K562 treated with DMSO at 1 percent for 4 hours (cell line): Measurements from ENCODE around the gene MTF2. TPM values are rescaled to one million over a fixed set of nuclear protein-coding genes. Genes with fewer than 3 reads are reported as not detected.

Experiments used
- total RNA-seq: library from RNA; unstranded; fragments of 300-600 nt; gene quantifications from 2 replicates; pipeline ENCODE4 v1.2.3, GENCODE V29; 2022; ENCODE audit not compliant: insufficient read depth

Gene MTF2
- total RNA-seq, result 21.5 and 23.0 TPM in 2 replicates

GRCh38 chr1:93078986-93079654 is at the start of gene MTF2:
TSS of gene MTF2 (plus strand) at chr1:93079283. CDS start at chr1:93079527, 244 bp downstream.

GRCh38 chr1:93179886-93180722 is 101.0 kb downstream of the MTF2 start, which contains the start of gene TMED5:
TSS of gene TMED5 (minus strand) at chr1:93180413. CDS start at chr1:93180242, 171 bp downstream.

GRCh38 chr1:93180723-93181613 is 101.9 kb downstream of the MTF2 start, which contains the start of gene CCDC18:
TSS of gene CCDC18 (plus strand) at chr1:93180724. CDS start at chr1:93183362, 2,638 bp downstream.

Other genes starting within 250 kb of the MTF2 start
- 3,282 and 3,296 TPM in 2 replicates for gene RPL5, start 247.2 kb upstream of the MTF2 start, total RNA-seq
- gene DIPK1A, start 117.8 kb upstream of the MTF2 start, total RNA-seq, result 2.0 and 2.3 TPM in 2 replicates
- gene TMED5, start 101.1 kb downstream of the MTF2 start, total RNA-seq, result 23.0 and 34.1 TPM in 2 replicates
- 21.1 and 30.0 TPM in 2 replicates for gene CCDC18, start 101.4 kb downstream of the MTF2 start, total RNA-seq